Transverse colon (tissue), 4 donors: ENCODE measurements around the gene SYT1.

ENCODE experiments used
- EP300 ChIP-seq: sonication (generic); formaldehyde crosslinking; IDR thresholded peaks from one replicate; pipeline ENCODE4 v1.6.1; 2017; ENCODE audit warnings: antibody characterized with exemption, low read depth
- POLR2A ChIP-seq: fragments of 450-650 bp; IDR thresholded peaks from one replicate; pipeline ENCODE4 v1.6.1; 2016; ENCODE audit warnings: antibody characterized with exemption, mild to moderate bottlenecking, moderate library complexity
- POLR2AphosphoS5 ChIP-seq, 3 donors: sonication (generic); formaldehyde crosslinking; IDR thresholded peaks; one replicate each; pipeline ENCODE4 v1.6.1; 2016; ENCODE audit warnings: antibody characterized with exemption in 3 of 3
- TF ChIP-seq, protein P1 (sequence below), 5 experiments: fragments of 200-600 bp in 3 of 5; fragments of 450-650 bp in 2 of 5; sonication (generic) in 3 of 5; IDR thresholded peaks; 1 replicate in 2 of 5; 2 replicates in 3 of 5; pipeline ENCODE4 v1.5.1; 2016 to 2017; ENCODE audit warnings: antibody characterized with exemption in 5 of 5, inconsistent platforms in 3 of 5, mild to moderate bottlenecking in 2 of 5, moderate library complexity in 1 of 5

DNA sequence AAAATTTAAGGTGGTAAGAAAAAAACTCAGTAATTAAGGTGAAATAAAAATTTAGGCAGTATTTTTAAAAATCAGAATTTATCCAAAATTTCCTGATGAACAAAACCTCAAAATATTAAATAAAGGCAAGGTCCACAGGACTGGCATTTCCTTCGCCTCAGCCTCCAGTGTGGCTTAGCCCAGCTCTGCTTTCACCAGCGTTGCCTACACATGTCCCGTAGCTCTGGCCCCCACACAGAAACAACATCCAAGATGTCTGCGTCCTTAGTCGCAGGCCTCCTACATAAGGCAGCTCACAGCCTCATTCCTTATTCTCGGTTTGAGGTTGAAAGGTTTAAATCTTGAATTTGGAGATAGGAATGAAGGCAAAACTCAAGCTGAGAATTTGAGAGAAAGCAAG, 274.3 kb downstream of the SYT1 start:
- TF ChIP-seq, protein P1, sequence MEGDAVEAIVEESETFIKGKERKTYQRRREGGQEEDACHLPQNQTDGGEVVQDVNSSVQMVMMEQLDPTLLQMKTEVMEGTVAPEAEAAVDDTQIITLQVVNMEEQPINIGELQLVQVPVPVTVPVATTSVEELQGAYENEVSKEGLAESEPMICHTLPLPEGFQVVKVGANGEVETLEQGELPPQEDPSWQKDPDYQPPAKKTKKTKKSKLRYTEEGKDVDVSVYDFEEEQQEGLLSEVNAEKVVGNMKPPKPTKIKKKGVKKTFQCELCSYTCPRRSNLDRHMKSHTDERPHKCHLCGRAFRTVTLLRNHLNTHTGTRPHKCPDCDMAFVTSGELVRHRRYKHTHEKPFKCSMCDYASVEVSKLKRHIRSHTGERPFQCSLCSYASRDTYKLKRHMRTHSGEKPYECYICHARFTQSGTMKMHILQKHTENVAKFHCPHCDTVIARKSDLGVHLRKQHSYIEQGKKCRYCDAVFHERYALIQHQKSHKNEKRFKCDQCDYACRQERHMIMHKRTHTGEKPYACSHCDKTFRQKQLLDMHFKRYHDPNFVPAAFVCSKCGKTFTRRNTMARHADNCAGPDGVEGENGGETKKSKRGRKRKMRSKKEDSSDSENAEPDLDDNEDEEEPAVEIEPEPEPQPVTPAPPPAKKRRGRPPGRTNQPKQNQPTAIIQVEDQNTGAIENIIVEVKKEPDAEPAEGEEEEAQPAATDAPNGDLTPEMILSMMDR (IDR thresholded peaks at IDR 0.05), result no peak
- no peak for TF ChIP-seq POLR2A
- TF ChIP-seq EP300, result no peak
- no peak for TF ChIP-seq POLR2AphosphoS5 (IDR thresholded peaks at IDR 0.05)
